Neural cell (in vitro differentiated cells): ENCODE measurements around the gene OVAAL. TPM values are rescaled to one million over a fixed set of nuclear protein-coding genes. Genes with fewer than 3 reads are reported as not detected.

Experiments
- H2AFZ ChIP-seq: fragments of 200-600, 300-800 bp; sonication (generic), shearing (Covaris generic); 2 replicates; pipeline ENCODE4 v1.6.0; 2014; ENCODE audit warnings: low read depth, mild to moderate bottlenecking, antibody characterized with exemption, low read length, moderate library complexity
- H3F3A ChIP-seq: fragments of 200-600 bp; shearing (Covaris generic); 2 replicates; pipeline ENCODE4 v1.6.1; 2016; ENCODE audit warnings: mild to moderate bottlenecking, moderate library complexity, mixed read lengths, antibody characterized with exemption, low read length; ENCODE audit not compliant: insufficient read depth, poor library complexity, severe bottlenecking
- H3K27ac ChIP-seq: fragments of 200-600, 300-800 bp; sonication (generic), shearing (Covaris generic); 2 replicates; pipeline ENCODE4 v1.5.1; 2014; ENCODE audit warnings: mild to moderate bottlenecking, low read length, moderate library complexity
- H3K27me3 ChIP-seq: fragments of 300-800, 200-600 bp; sonication (generic), shearing (Covaris generic); 2 replicates; pipeline ENCODE4 v1.6.0; 2014; ENCODE audit warnings: mild to moderate bottlenecking, low read depth, low read length, moderate library complexity; ENCODE audit not compliant: insufficient read depth
- H3K36me3 ChIP-seq: fragments of 300-800, 200-600 bp; sonication (generic), shearing (Covaris generic); 2 replicates; pipeline ENCODE4 v1.5.1; 2014; ENCODE audit warnings: mild to moderate bottlenecking, antibody characterized with exemption, low read length, moderate library complexity; ENCODE audit not compliant: insufficient read depth
- H3K4me2 ChIP-seq: fragments of 300-800, 200-600 bp; sonication (generic), shearing (Covaris generic); 2 replicates; pipeline ENCODE4 v1.6.0; 2014; ENCODE audit warnings: mild to moderate bottlenecking, low read length
- H3K4me3 ChIP-seq: fragments of 300-800, 200-600 bp; sonication (generic), shearing (Covaris generic); 2 replicates; pipeline ENCODE4 v1.5.1; 2014; ENCODE audit warnings: mild to moderate bottlenecking, low read length, moderate library complexity
- H3K79me2 ChIP-seq: fragments of 200-600 bp; shearing (Covaris generic); replicated peaks from 2 replicates; pipeline ENCODE4 v1.6.0; 2014; ENCODE audit warnings: mild to moderate bottlenecking, low read length, moderate library complexity; ENCODE audit not compliant: insufficient read depth
- H3K9ac ChIP-seq: fragments of 300-800, 200-600 bp; sonication (generic), shearing (Covaris generic); 2 replicates; pipeline ENCODE4 v1.6.1; 2016; ENCODE audit warnings: mild to moderate bottlenecking, low read length, mixed read lengths
- H3K9me2 ChIP-seq: fragments of 200-600 bp; shearing (Covaris generic); 2 replicates; pipeline ENCODE4 v1.6.1; 2016; ENCODE audit warnings: mild to moderate bottlenecking, low read length, mixed read lengths; ENCODE audit not compliant: insufficient read depth
- H3K9me3 ChIP-seq: fragments of 200-600, 300-800 bp; sonication (generic), shearing (Covaris generic); 2 replicates; pipeline ENCODE4 v1.6.1; 2016; ENCODE audit warnings: mild to moderate bottlenecking, mixed run types, low read length, moderate library complexity, mixed read lengths
- H4K20me1 ChIP-seq: fragments of 200-600 bp; shearing (Covaris generic); 2 replicates; pipeline ENCODE4 v1.6.1; 2016; ENCODE audit warnings: mild to moderate bottlenecking, mixed run types; ENCODE audit not compliant: insufficient read depth
- CTCF ChIP-seq: fragments of 450-650 bp; IDR thresholded peaks from 2 replicates; pipeline ENCODE4 v1.5.1; 2014; ENCODE audit warnings: antibody characterized with exemption, mild to moderate bottlenecking, moderate library complexity; ENCODE audit not compliant: poor library complexity, severe bottlenecking
- EP300 ChIP-seq: fragments of 450-650 bp; conservative IDR thresholded peaks from 2 replicates; pipeline ENCODE4 v1.6.1; 2014; ENCODE audit warnings: antibody characterized with exemption, mild to moderate bottlenecking, moderate library complexity; ENCODE audit not compliant: poor library complexity, severe bottlenecking
- EZH2 ChIP-seq: fragments of 200-600, 300-800 bp; shearing (Covaris generic), sonication (generic); IDR thresholded peaks from 2 replicates; pipeline ENCODE4 v1.6.1; 2014; ENCODE audit warnings: antibody characterized with exemption, low read length, borderline replicate concordance, mild to moderate bottlenecking; ENCODE audit not compliant: insufficient read depth, poor library complexity, severe bottlenecking
- MXI1 ChIP-seq: fragments of 450-650 bp; conservative IDR thresholded peaks from 2 replicates; pipeline ENCODE4 v1.6.1; 2014; ENCODE audit warnings: antibody characterized with exemption, mild to moderate bottlenecking; ENCODE audit not compliant: poor library complexity, severe bottlenecking
- POLR2AphosphoS5 ChIP-seq: IDR thresholded peaks from 2 replicates; pipeline ENCODE4 v1.6.1; 2012
- RAD21 ChIP-seq: fragments of 450-650 bp; conservative IDR thresholded peaks from 2 replicates; pipeline ENCODE4 v1.6.1; 2014; ENCODE audit warnings: antibody characterized with exemption, mild to moderate bottlenecking, moderate library complexity
- SMC3 ChIP-seq: fragments of 450-650 bp; conservative IDR thresholded peaks from 2 replicates; pipeline ENCODE4 v1.6.1; 2014; ENCODE audit warnings: antibody characterized with exemption, mild to moderate bottlenecking, moderate library complexity; ENCODE audit not compliant: poor library complexity
- TAF1 ChIP-seq: IDR thresholded peaks from 2 replicates; pipeline ENCODE4 v1.6.1; 2012; ENCODE audit warnings: low read depth
- polyA plus RNA-seq: library from polyadenylated mRNA; depleted of rRNA; stranded (reverse); fragments of >200 nt; gene quantifications from 2 replicates; pipeline ENCODE4 v1.2.3, GENCODE V29; 2014
- TF ChIP-seq, protein P1 (sequence below): IDR thresholded peaks from 2 replicates; pipeline ENCODE4 v1.6.1; 2012; ENCODE audit warnings: borderline replicate concordance

The OVAAL gene
- polyA plus RNA-seq, 1 donor from 2014 or later = not detected

DNA sequence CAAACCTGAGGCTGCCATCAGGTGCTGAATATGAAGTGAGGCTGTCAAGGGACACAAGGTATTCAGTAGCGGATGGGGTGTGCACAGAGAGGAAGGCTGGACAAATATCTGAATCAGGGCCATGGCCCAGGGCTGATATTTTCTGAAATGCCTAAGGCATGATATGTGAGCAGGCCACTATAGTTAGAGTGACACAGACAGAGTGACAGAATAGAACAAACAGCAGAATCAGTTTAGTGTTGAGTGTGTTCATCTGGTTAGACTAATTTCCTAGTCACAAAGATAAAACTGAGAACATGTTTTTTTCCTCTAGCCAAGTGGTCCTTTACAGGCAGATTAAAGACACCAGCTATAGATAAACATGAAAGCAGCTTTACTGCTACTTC is 3.9 kb downstream of the OVAAL start:
- no peak overlapping the region for H3K27ac ChIP-seq
- H3K4me2 ChIP-seq = no peak overlapping the region
- TF ChIP-seq TAF1 (no peak), POLR2AphosphoS5 (no peak), CTCF (no peak), EP300 (no peak), RAD21 (no peak), EZH2 (no peak), SMC3 (no peak), MXI1 (no peak)
- TF ChIP-seq, protein P1, sequence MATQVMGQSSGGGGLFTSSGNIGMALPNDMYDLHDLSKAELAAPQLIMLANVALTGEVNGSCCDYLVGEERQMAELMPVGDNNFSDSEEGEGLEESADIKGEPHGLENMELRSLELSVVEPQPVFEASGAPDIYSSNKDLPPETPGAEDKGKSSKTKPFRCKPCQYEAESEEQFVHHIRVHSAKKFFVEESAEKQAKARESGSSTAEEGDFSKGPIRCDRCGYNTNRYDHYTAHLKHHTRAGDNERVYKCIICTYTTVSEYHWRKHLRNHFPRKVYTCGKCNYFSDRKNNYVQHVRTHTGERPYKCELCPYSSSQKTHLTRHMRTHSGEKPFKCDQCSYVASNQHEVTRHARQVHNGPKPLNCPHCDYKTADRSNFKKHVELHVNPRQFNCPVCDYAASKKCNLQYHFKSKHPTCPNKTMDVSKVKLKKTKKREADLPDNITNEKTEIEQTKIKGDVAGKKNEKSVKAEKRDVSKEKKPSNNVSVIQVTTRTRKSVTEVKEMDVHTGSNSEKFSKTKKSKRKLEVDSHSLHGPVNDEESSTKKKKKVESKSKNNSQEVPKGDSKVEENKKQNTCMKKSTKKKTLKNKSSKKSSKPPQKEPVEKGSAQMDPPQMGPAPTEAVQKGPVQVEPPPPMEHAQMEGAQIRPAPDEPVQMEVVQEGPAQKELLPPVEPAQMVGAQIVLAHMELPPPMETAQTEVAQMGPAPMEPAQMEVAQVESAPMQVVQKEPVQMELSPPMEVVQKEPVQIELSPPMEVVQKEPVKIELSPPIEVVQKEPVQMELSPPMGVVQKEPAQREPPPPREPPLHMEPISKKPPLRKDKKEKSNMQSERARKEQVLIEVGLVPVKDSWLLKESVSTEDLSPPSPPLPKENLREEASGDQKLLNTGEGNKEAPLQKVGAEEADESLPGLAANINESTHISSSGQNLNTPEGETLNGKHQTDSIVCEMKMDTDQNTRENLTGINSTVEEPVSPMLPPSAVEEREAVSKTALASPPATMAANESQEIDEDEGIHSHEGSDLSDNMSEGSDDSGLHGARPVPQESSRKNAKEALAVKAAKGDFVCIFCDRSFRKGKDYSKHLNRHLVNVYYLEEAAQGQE = no peak
- H3K27me3 ChIP-seq = no peaks in the 10 kb centered on the region
- H3K36me3 ChIP-seq = no peaks in the 10 kb centered on the region
- no peaks in the 10 kb centered on the region for H4K20me1 ChIP-seq
- H3K9me2 ChIP-seq = no peaks in the 10 kb centered on the region
- H3K79me2 ChIP-seq = no peaks in the 10 kb centered on the region
- no peak overlapping the region for H3K4me3 ChIP-seq
- H3K9me3 ChIP-seq = no peaks in the 10 kb centered on the region
- H3F3A ChIP-seq = no peaks in the 10 kb centered on the region
- H2AFZ ChIP-seq = no peak overlapping the region
- H3K9ac ChIP-seq = no peak overlapping the region

DNA sequence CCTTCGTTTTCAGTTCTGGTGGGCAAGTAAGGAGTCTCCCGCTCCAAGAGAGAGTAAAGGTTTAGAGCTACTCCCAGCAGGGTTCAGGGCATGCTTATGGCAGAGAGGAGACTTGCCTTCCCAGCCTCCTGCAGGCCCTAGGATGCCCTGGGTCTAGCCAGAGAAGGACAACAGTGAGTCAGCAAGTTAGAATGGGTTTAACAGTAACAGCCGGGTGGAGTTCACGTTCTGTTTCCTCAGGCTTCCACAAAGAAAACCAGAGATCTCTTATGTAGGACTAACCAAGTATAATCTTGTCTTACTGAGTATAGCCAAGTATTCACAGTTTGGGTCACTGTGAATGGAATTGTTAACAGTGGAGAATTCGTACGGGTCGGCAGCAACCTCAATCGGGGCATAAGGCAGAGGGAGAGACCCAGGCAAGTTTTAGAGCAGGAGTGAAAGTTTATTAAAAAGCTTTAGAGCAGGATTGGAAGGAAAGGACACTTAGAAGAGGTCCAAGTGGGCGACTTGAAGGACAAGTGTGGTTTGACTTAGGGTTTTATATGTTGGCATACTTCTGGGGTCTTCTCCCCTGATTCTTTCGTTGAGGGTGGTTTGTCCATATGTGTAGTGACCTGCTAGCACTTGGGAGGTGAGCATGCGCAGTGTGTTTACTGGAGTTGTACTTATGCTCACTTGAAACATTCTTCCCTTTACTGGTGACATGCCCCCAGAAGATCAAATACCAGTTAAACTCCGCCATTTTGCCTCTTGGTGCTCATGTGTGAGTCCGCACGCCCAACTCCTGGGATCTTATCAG is 4.5 kb downstream of the OVAAL start:
- TF ChIP-seq RAD21 (no peak), MXI1 (no peak), TAF1 (no peak), SMC3 (no peak), CTCF (no peak), EZH2 (no peak), EP300 (no peak), POLR2AphosphoS5 (no peak)
- TF ChIP-seq, protein P1 = no peak
- H3K27me3 ChIP-seq = no peaks in the 10 kb centered on the region
- no peaks in the 10 kb centered on the region for H3K36me3 ChIP-seq
- no peak overlapping the region for H3K27ac ChIP-seq
- no peaks in the 10 kb centered on the region for H4K20me1 ChIP-seq
- no peaks in the 10 kb centered on the region for H3K9me3 ChIP-seq
- no peaks in the 10 kb centered on the region for H3K9me2 ChIP-seq
- H2AFZ ChIP-seq = no peak overlapping the region
- H3K79me2 ChIP-seq = no peaks in the 10 kb centered on the region
- no peak overlapping the region for H3K4me3 ChIP-seq
- no peak overlapping the region for H3K9ac ChIP-seq
- peaks cover 4% of the 10 kb centered on the region for H3F3A ChIP-seq
- H3K4me2 ChIP-seq = no peak overlapping the region
